ENCODE measurements around the gene KIAA1958. TPM values are rescaled to one million over a fixed set of nuclear protein-coding genes. Genes with fewer than 3 reads are reported as not detected.
"Not testable (repeated sequence)": the region's sequence is repeated elsewhere in the genome, so short reads cannot be mapped to it uniquely, and the experiment has no call there.

Gene KIAA1958
- total and polyA plus RNA-seq, 2 donors from 2014 or later = 2.6 to 15.3 TPM

DNA sequence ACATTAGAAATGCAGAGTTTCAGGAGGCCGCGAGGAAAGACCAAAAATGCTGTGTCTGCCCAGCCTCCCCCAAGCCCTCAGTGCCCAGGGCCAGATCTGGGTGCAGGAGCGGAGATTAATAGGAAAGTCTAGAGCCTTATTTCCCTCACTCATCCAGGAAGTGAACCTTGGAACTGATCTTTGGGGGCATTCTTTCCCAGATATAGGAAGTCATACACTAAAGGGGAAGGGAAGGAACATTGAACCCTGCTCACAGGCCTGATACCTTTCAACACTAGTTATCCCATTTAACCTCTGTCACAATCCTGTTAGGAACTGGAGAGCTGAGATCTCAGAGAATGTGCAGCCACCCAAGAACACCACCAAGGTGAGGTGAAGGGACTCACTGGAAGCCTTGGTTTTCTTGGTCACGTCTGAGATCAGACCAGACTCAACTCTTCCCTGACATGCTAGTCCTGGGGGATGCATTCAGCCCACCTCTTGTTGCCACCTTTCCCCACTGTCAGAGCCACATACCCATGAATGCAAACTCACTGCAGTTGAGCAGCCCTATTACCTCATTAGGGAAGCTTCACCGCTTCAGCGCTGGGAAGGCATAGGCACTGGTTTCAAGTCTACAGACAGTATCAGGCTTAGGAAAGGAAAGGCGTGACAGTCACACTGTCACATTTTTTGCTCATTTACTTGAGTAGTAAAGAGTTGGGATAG lies 95.0 kb downstream of the KIAA1958 start:
- Histone ChIP-seq H3K4me1 (ENCODE audit: control insufficient read depth in 2 of 3, insufficient read depth in 2 of 3, low read depth in 1 of 3, low read length in 3 of 3) (no peaks in the 10 kb centered on the region), H3K27me3 (ENCODE audit: control insufficient read depth, insufficient read depth, low read length) (no peaks in the 10 kb centered on the region), H3K27ac (ENCODE audit: low read depth in 2 of 2, low read length in 2 of 2) (no peak overlapping the region), H3K4me3 (ENCODE audit: low read length in 3 of 3) (no peak overlapping the region), H3K9ac (ENCODE audit: low read length in 3 of 3) (no peak overlapping the region), H3K9me3 (ENCODE audit: control insufficient read depth in 2 of 3, insufficient read depth in 1 of 3, low read length in 3 of 3) (no peaks in the 10 kb centered on the region), H3K36me3 (ENCODE audit: control insufficient read depth in 2 of 3, insufficient read depth in 3 of 3, low read length in 3 of 3) (no peaks in the 10 kb centered on the region)
- TF ChIP-seq, protein P1, sequence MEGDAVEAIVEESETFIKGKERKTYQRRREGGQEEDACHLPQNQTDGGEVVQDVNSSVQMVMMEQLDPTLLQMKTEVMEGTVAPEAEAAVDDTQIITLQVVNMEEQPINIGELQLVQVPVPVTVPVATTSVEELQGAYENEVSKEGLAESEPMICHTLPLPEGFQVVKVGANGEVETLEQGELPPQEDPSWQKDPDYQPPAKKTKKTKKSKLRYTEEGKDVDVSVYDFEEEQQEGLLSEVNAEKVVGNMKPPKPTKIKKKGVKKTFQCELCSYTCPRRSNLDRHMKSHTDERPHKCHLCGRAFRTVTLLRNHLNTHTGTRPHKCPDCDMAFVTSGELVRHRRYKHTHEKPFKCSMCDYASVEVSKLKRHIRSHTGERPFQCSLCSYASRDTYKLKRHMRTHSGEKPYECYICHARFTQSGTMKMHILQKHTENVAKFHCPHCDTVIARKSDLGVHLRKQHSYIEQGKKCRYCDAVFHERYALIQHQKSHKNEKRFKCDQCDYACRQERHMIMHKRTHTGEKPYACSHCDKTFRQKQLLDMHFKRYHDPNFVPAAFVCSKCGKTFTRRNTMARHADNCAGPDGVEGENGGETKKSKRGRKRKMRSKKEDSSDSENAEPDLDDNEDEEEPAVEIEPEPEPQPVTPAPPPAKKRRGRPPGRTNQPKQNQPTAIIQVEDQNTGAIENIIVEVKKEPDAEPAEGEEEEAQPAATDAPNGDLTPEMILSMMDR (IDR thresholded peaks at IDR 0.05; ENCODE audit: borderline replicate concordance, extremely low read depth, insufficient read depth) = no peak
- intact Hi-C loops (cut with DNase I) = no loop called here
- DNase-seq = no peak
- FAIRE-seq = no peak

DNA sequence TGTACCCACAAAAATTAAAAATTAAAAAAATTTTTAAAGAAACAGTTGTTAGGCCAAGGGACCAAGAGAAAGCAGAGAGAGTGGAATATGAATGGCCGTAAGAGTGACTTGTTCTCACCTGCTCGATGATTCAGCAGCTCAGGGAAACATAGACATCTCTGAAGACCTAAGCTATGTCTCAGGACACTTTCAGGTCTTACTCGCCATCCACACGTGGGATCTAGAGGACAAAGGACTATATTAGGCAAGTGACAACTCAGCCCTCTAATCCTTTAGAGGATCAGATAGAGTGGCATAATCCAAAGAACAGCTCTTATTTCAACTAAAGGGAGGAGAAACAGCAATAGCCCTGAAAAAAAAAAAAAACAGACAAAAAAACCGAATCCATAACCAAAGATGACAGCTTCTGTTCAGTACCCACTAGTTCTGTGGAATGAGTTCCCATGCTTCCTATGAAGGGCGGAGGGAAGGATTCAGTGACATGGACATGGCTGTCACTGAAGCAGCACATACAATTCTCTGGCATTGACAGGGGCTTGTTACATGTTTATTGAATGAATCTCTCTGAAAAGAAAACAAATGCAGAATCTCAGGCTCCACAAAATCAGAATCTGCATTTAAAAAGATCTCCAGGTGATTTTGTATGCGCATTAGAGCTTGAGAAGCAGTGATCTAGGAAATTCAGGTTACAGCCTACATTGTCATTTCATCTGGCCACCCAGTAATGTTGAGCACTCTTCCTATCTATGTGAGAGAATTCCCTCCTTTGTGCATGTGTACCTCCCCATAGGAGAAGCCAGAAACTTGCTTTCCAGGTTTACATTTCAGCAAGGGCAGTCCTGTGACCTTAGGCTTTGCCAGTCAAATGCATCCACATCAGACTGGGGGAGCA lies 96.0 kb downstream of the KIAA1958 start:
- FAIRE-seq = no peak

DNA sequence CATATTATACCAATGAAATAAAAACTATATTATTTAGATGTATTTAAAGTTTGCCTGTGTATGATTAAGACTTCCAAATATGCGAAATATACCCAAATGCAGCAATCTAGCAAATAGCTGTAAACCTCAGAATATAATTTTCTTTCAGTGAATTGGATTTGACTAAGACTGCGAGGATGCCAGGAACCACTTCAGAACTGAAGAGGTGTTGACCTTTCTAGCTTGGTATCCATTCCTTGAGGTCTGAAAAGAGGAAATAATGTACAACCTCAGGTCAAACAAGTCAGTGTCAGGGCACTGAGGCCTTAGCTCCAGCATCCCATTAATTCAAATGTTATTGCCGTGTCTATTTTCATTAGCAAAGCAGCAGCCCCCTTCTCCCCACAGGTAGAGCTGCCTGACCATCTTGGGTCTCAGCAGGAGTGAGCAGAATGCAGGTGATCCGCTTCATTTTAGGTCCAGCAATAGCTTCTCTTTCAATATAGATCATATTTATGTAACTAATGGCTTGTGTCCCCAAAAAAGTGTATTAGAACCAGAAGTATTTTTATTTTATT lies 100.0 kb downstream of the KIAA1958 start:
- H3K9ac ChIP-seq (ENCODE audit: low read length in 3 of 3) = no peak overlapping the region
- no peak overlapping the region for H3K4me3 ChIP-seq (ENCODE audit: low read length in 3 of 3)
- H3K9me3 ChIP-seq (ENCODE audit: control insufficient read depth in 2 of 3, insufficient read depth in 1 of 3, low read length in 3 of 3) = no peaks in the 10 kb centered on the region
- H3K36me3 ChIP-seq (ENCODE audit: control insufficient read depth in 2 of 3, insufficient read depth in 3 of 3, low read length in 3 of 3) = no peaks in the 10 kb centered on the region
- intact Hi-C loops (cut with DNase I) = no loop called here
- H3K4me1 ChIP-seq (ENCODE audit: control insufficient read depth in 2 of 3, insufficient read depth in 2 of 3, low read depth in 1 of 3, low read length in 3 of 3) = no peaks in the 10 kb centered on the region
- H3K27me3 ChIP-seq (ENCODE audit: control insufficient read depth, insufficient read depth, low read length) = no peaks in the 10 kb centered on the region
- DNase-seq (no peak), FAIRE-seq (no peak)
- H3K27ac ChIP-seq (ENCODE audit: low read depth in 2 of 2, low read length in 2 of 2) = no peak overlapping the region
- TF ChIP-seq, protein P1 (IDR thresholded peaks at IDR 0.05; ENCODE audit: borderline replicate concordance, extremely low read depth, insufficient read depth) = no peak

More for the DNA sequence above, 96.0 kb downstream of the KIAA1958 start:
- H3K4me3 ChIP-seq (ENCODE audit: low read length in 3 of 3) = no peak overlapping the region
- H3K27me3 ChIP-seq (ENCODE audit: control insufficient read depth, insufficient read depth, low read length) = no peaks in the 10 kb centered on the region
- H3K27ac ChIP-seq (ENCODE audit: low read depth in 2 of 2, low read length in 2 of 2) = no peak overlapping the region
- no peaks in the 10 kb centered on the region for H3K9me3 ChIP-seq (ENCODE audit: control insufficient read depth in 2 of 3, insufficient read depth in 1 of 3, low read length in 3 of 3)
- H3K36me3 ChIP-seq (ENCODE audit: control insufficient read depth in 2 of 3, insufficient read depth in 3 of 3, low read length in 3 of 3) = no peaks in the 10 kb centered on the region
- intact Hi-C loops (cut with DNase I) = no loop called here
- no peak overlapping the region for H3K9ac ChIP-seq (ENCODE audit: low read length in 3 of 3)
- TF ChIP-seq, protein P1 (IDR thresholded peaks at IDR 0.05; ENCODE audit: borderline replicate concordance, extremely low read depth, insufficient read depth) = no peak
- no peaks in the 10 kb centered on the region for H3K4me1 ChIP-seq (ENCODE audit: control insufficient read depth in 2 of 3, insufficient read depth in 2 of 3, low read depth in 1 of 3, low read length in 3 of 3)
- DNase-seq = no peak

DNA sequence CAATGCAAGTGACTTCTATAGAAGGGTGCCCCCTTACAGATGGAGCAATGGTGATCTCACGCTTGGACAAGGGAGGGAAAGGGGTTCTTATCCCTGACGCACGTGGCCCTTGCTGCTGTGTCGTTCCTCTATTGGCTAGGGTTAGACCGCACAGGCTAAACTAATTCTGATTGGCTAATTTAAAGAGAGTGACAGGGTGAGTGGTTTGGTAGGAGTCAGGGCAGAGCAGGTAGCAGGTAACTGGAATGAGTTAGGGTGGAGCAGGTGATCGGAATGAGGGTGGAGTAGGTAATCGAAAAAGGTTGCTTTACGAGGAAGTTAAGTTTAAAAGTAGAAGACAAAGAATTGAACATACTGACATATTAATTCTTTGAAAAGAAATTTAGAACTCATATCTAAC lies 105.2 kb downstream of the KIAA1958 start:
- H3K9ac ChIP-seq (ENCODE audit: low read length in 3 of 3); H3K36me3 ChIP-seq (ENCODE audit: control insufficient read depth in 2 of 3, insufficient read depth in 3 of 3, low read length in 3 of 3); DNase-seq; H3K4me1 ChIP-seq (ENCODE audit: control insufficient read depth in 2 of 3, insufficient read depth in 2 of 3, low read depth in 1 of 3, low read length in 3 of 3); H3K4me3 ChIP-seq (ENCODE audit: low read length in 3 of 3); FAIRE-seq; H3K27me3 ChIP-seq (ENCODE audit: control insufficient read depth, insufficient read depth, low read length); intact Hi-C loops (cut with DNase I); H3K27ac ChIP-seq (ENCODE audit: low read depth in 2 of 2, low read length in 2 of 2); H3K9me3 ChIP-seq (ENCODE audit: control insufficient read depth in 2 of 3, insufficient read depth in 1 of 3, low read length in 3 of 3): not testable (repeated sequence)
